Activated CD4-positive, alpha-beta T cell treated with anti-CD3 and anti-CD28 coated beads for 48 hours (primary cell): Measurements from ENCODE around the gene TNIK.

Experiments
- DNase-seq: peaks from one replicate; pipeline ENCODE4 v3.0.0-alpha.2; 2020

The TNIK gene

GRCh38 chr3:171459942-171460724 is at the start of gene TNIK:
Gene TNIK (minus strand): TSS chr3:171460405. CDS start chr3:171460063, 342 bp downstream.
- DNase-seq = peak; percentile 95

GRCh38 chr3:171508676-171509075 is 48.5 kb upstream of the TNIK start:
- DNase-seq = no peak

- no peak for DNase-seq
Measured at GRCh38 chr3:171508206-171508605, 48.0 kb upstream of the TNIK start.

- DNase-seq = no peak
Measured at GRCh38 chr3:171506743-171507319, 46.6 kb upstream of the TNIK start.

GRCh38 chr3:171505822-171506333 is 45.7 kb upstream of the TNIK start:
- DNase-seq = no peak

- DNase-seq = no peak
Measured at GRCh38 chr3:171504376-171504775, 44.2 kb upstream of the TNIK start.

GRCh38 chr3:171503817-171504216 is 43.6 kb upstream of the TNIK start:
- no peak for DNase-seq

GRCh38 chr3:171498921-171499320 is 38.7 kb upstream of the TNIK start:
- no peak for DNase-seq

- DNase-seq = no peak
Measured at GRCh38 chr3:171497468-171497867, 37.3 kb upstream of the TNIK start.

GRCh38 chr3:171495413-171495812 is 35.2 kb upstream of the TNIK start:
- DNase-seq = no peak

- DNase-seq = no peak
Measured at GRCh38 chr3:171494457-171495109, 34.4 kb upstream of the TNIK start.

- DNase-seq = no peak
Measured at GRCh38 chr3:171491361-171491760, 31.2 kb upstream of the TNIK start.

- no peak for DNase-seq
Measured at GRCh38 chr3:171490901-171491300, 30.7 kb upstream of the TNIK start.

- no peak for DNase-seq
Measured at GRCh38 chr3:171489348-171489747, 29.1 kb upstream of the TNIK start.

- DNase-seq = no peak
Measured at GRCh38 chr3:171488479-171488878, 28.3 kb upstream of the TNIK start.

- no peak for DNase-seq
Measured at GRCh38 chr3:171487382-171487781, 27.2 kb upstream of the TNIK start.

GRCh38 chr3:171485338-171485737 is 25.1 kb upstream of the TNIK start:
- DNase-seq = no peak

GRCh38 chr3:171481011-171481410 is 20.8 kb upstream of the TNIK start:
- DNase-seq = no peak

- no peak for DNase-seq
Measured at GRCh38 chr3:171480526-171480925, 20.3 kb upstream of the TNIK start.

GRCh38 chr3:171476532-171477102 is 16.4 kb upstream of the TNIK start:
- DNase-seq = no peak

- no peak for DNase-seq
Measured at GRCh38 chr3:171472552-171472951, 12.3 kb upstream of the TNIK start.

GRCh38 chr3:171470714-171471227 is 10.6 kb upstream of the TNIK start:
- no peak for DNase-seq

GRCh38 chr3:171469376-171469775 is 9.2 kb upstream of the TNIK start:
- no peak for DNase-seq
